GM12878 (cell line): ENCODE results near the gene ATXN1. TPM values are rescaled to one million over a fixed set of nuclear protein-coding genes. Genes with fewer than 3 reads are reported as not detected.
A peak's percentile ranks its signal among the peaks of the same experiment; 100 is the strongest.

ENCODE experiments used
- ATAC-seq: fragments of 200-7000 bp; cut with Tn5 transposase; 3 replicates; pipeline ENCODE4 v1.9.1; 2020; ENCODE audit warnings: mild to moderate bottlenecking, moderate library complexity
- BruUV-seq: library from RNA; stranded (reverse); fragments of 400-500 nt; replicated peaks from 2 replicates; lab custom pipeline; 2021; lab: Mats Ljungman, UMichigan
- CTCF ChIA-PET: fragments of 300-600 bp; sonication (Branson Sonifier 250); formaldehyde crosslinking; extraction: SDS; loops from one replicate; lab custom pipeline; 2021; ENCODE audit warnings: inconsistent platforms; lab: Yijun Ruan, JAX
- POLR2A ChIA-PET: fragments of 350-600 bp; formaldehyde crosslinking; extraction: SDS; loops from one replicate; lab custom pipeline; 2021; ENCODE audit warnings: inconsistent platforms; lab: Charles Lee
- RAD21 ChIA-PET: fragments of 300-600 bp; sonication (Branson Sonifier 250); formaldehyde crosslinking; loops from one replicate; lab custom pipeline; 2023; ENCODE audit warnings: antibody characterized with exemption; ENCODE audit not compliant: unreplicated experiment; lab: Charles Lee
- SMC1A ChIA-PET: fragments of 300-600 bp; sonication (Branson Sonifier 250); formaldehyde crosslinking; loops from one replicate; lab custom pipeline; 2023; ENCODE audit not compliant: unreplicated experiment, uncharacterized antibody; lab: Charles Lee
- DNase-seq: peaks from one replicate; pipeline ENCODE4 v3.0.0-alpha.2; 2011; ENCODE audit warnings: low read depth, low spot score
- FAIRE-seq: peaks from 3 replicates; lab custom pipeline; 2011; peaks lifted over from hg19 to GRCh38; lab: Jason Lieb, UNC
- H2AFZ ChIP-seq: 2 replicates; pipeline ENCODE4 v1.6.0; 2011; ENCODE audit warnings: low read depth, low read length, control low read depth; ENCODE audit not compliant: control insufficient read depth
- H3K27ac ChIP-seq: 2 replicates; pipeline ENCODE4 v1.5.1; 2011; ENCODE audit warnings: control low read depth; ENCODE audit not compliant: control insufficient read depth, insufficient read depth
- H3K27me3 ChIP-seq, 2 experiments: replicated peaks in 1 of 2; 2 replicates each; pipeline versions ENCODE4 v1.6.0 to v1.6.1; 2011; ENCODE audit warnings: low read length in 1 of 2; ENCODE audit not compliant: control insufficient read depth in 2 of 2, insufficient read depth in 2 of 2
- H3K36me3 ChIP-seq, 2 experiments: 2 replicates each; pipeline ENCODE4 v1.5.1; 2011; ENCODE audit warnings: low read length in 1 of 2; ENCODE audit not compliant: control insufficient read depth in 2 of 2, insufficient read depth in 2 of 2
- H3K4me1 ChIP-seq: 2 replicates; pipeline ENCODE4 v1.6.1; 2011; ENCODE audit warnings: mild to moderate bottlenecking, low read length, moderate library complexity, mixed read lengths; ENCODE audit not compliant: control insufficient read depth, insufficient read depth
- H3K4me2 ChIP-seq: 2 replicates; pipeline ENCODE4 v1.6.0; 2011; ENCODE audit warnings: control low read depth; ENCODE audit not compliant: control insufficient read depth, insufficient read depth
- H3K4me3 ChIP-seq: fragments of 200-600 bp; sonication (generic); 2 replicates; pipeline ENCODE4 v1.5.1; 2016
- H3K79me2 ChIP-seq: 2 replicates; pipeline ENCODE4 v1.6.0; 2011; ENCODE audit warnings: low read length; ENCODE audit not compliant: control insufficient read depth, insufficient read depth
- H3K9ac ChIP-seq: 2 replicates; pipeline ENCODE4 v1.8.0; 2011; ENCODE audit warnings: low read length, control low read depth, mixed read lengths; ENCODE audit not compliant: control insufficient read depth, insufficient read depth
- H3K9me3 ChIP-seq: replicated peaks from 3 replicates; pipeline ENCODE4 v1.5.1; 2011; ENCODE audit warnings: mild to moderate bottlenecking, low read length; ENCODE audit not compliant: control insufficient read depth, insufficient read depth
- H4K20me1 ChIP-seq: 2 replicates; pipeline ENCODE4 v1.6.0; 2011; ENCODE audit not compliant: control insufficient read depth, insufficient read depth
- BHLHE40 ChIP-seq, 2 experiments: fragments of 450-650 bp in 1 of 2; IDR thresholded peaks; 2 replicates each; pipeline ENCODE4 v1.6.1; 2011 to 2017; ENCODE audit warnings: low read depth in 2 of 2, borderline replicate concordance in 1 of 2, improper control_type of control experiment in 1 of 2, low read length in 1 of 2, mild to moderate bottlenecking in 1 of 2
- BRCA1 ChIP-seq: IDR thresholded peaks from 2 replicates; pipeline ENCODE4 v1.6.1; 2011; ENCODE audit warnings: low read depth, low read length, improper control_type of control experiment
- CREB1 ChIP-seq: IDR thresholded peaks from 2 replicates; pipeline ENCODE4 v1.6.1; 2012; ENCODE audit warnings: low read depth, mild to moderate bottlenecking, inconsistent platforms
- IRF3 ChIP-seq: fragments of 450-650 bp; IDR thresholded peaks from 2 replicates; pipeline ENCODE4 v1.6.1; 2014; ENCODE audit warnings: mild to moderate bottlenecking
- NKRF ChIP-seq: fragments of 450-650 bp; conservative IDR thresholded peaks from 2 replicates; pipeline ENCODE4 v1.6.1; 2017; ENCODE audit warnings: mild to moderate bottlenecking, moderate library complexity
- PAX8 ChIP-seq: fragments of 450-650 bp; IDR thresholded peaks from 2 replicates; pipeline ENCODE4 v1.6.1; 2017; ENCODE audit warnings: mild to moderate bottlenecking, moderate library complexity
- RAD21 ChIP-seq: IDR thresholded peaks from 2 replicates; pipeline ENCODE4 v1.6.1; 2011; ENCODE audit warnings: mild to moderate bottlenecking, low read depth, low read length, moderate library complexity; ENCODE audit not compliant: insufficient read depth
- RUNX3 ChIP-seq: IDR thresholded peaks from 2 replicates; pipeline ENCODE4 v1.6.1; 2012; ENCODE audit warnings: low read length, inconsistent platforms
- SMC3 ChIP-seq: IDR thresholded peaks from 2 replicates; pipeline ENCODE4 v1.6.1; 2011; ENCODE audit warnings: low read length, improper control_type of control experiment, borderline replicate concordance
- WGBS: methylation state at CpG from one replicate; pipeline ENCODE4 v1.1.6; 2016; ENCODE audit warnings: low lambda C conversion rate; ENCODE audit not compliant: insufficient replicate concordance, insufficient coverage; ENCODE audit errors: missing lambda C conversion rate; 5-methylcytosine and 5-hydroxymethylcytosine counted together
- in situ Hi-C: fragments of 300-500 bp; cut with MboI; formaldehyde crosslinking; loops from 9 replicates; pipeline ENCODE4 v1.14.3; 2018; ENCODE audit warnings: mixed read lengths
- intact Hi-C: fragments of 100-400 bp; cut with micrococcal nuclease; formaldehyde crosslinking; loops from one replicate; pipeline ENCODE4 v1.14.2; 2022; ENCODE audit not compliant: unreplicated experiment
- polyA plus RNA-seq, 11 experiments: library from polyadenylated mRNA; depleted of rRNA in 4 of 11; unstranded in 6 of 11; stranded (reverse) in 5 of 11; fragments of >200 nt; fragmentation: Nextera tagmentation in 4 of 11; fragmentation: Illumina TruSeq in 1 of 11; extraction: Ambion mirVana in 4 of 11; extraction: Trizol in 1 of 11; gene quantifications; 1 replicate in 1 of 11; 2 replicates in 10 of 11; pipeline versions ENCODE4 v1.2.1 to v1.2.3, GENCODE V29; 2011 to 2016; ENCODE audit warnings: inconsistent platforms in 2 of 11, missing spikeins in 2 of 11, low read depth in 1 of 11
- total RNA-seq, 4 experiments: library from RNA; depleted of rRNA in 3 of 4; stranded (reverse); fragments of >200 nt in 3 of 4; fragmentation: Illumina TruSeq in 1 of 4; extraction: Trizol in 1 of 4; gene quantifications; 2 replicates each; pipeline versions ENCODE4 v1.2.1 to v1.2.3, GENCODE V29; 2013 to 2021
- TF ChIP-seq, protein P1 (sequence below): IDR thresholded peaks from 2 replicates; pipeline ENCODE4 v1.6.1; 2012; ENCODE audit warnings: low read depth, low read length, improper control_type of control experiment

Gene ATXN1
- total and polyA plus RNA-seq, 10 of the 15 experiments (the other 5 are each of a cell fraction or from before 2014, with no cell fraction given) = 12.2 to 51.2 (median 20.5) TPM

GRCh38 chr6:16403831-16404230, 357.4 kb downstream of the ATXN1 start:
- Histone ChIP-seq H3K79me2 (no peaks in the 10 kb centered on the region), H3K4me1 (peaks cover 4% of the 10 kb centered on the region; the same call in 1 of the 2 replicates), H2AFZ (no peak overlapping the region), H3K27ac (no peak overlapping the region), H3K4me3 (no peak overlapping the region), H3K36me3 (peaks cover under 1 to 8% of the 10 kb centered on the region in 2 experiments; a peak in 3 of 4 replicates), H3K4me2 (no peak overlapping the region), H3K27me3 (no peaks in the 10 kb centered on the region)
- DNase-seq = no peak
- no TSS peak for BruUV-seq
- in situ Hi-C loops = no loop called here
- FAIRE-seq = no peak
- 63% methylated on average over 3 of the region's 3 CpGs for WGBS
- TF ChIP-seq SMC3 (peak; percentile 26; the same call in 1 of the 2 replicates), NKRF (no peak), RUNX3 (no peak), IRF3 (no peak), BRCA1 (no peak), PAX8 (no peak), BHLHE40 (IDR thresholded peaks at IDR 0.05; ENCODE audit: borderline replicate concordance in 1 of 2, low read depth in 2 of 2, low read length in 1 of 2) (no peak), CREB1 (no peak), RAD21 (peak; percentile 21; the same call in 1 of the 2 replicates)
- TF ChIP-seq, protein P1, sequence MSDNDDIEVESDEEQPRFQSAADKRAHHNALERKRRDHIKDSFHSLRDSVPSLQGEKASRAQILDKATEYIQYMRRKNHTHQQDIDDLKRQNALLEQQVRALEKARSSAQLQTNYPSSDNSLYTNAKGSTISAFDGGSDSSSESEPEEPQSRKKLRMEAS = no peak
- TF ChIP-seq, all 136 proteins: peak for 2
- SMC1A ChIA-PET = interaction anchor here (0.9 to 2.5 kb wide), 16 partner anchors 10 to 561 kb away, joined by 3 to 14 read pairs (median 4); no protein-coding TSS in a partner anchor
- RAD21 ChIA-PET = interaction anchor here (0.8 to 1.7 kb wide), 15 partner anchors 9 to 359 kb away, joined by 3 to 7 read pairs (median 3); partner anchors contain the start of gene ATXN1
- H4K20me1 ChIP-seq = no peaks in the 10 kb centered on the region
- POLR2A ChIA-PET = interaction anchor here (0.7 to 0.9 kb wide), 2 partner anchors 10 to 289 kb away, joined by 3 to 4 read pairs; no protein-coding TSS in a partner anchor
- CTCF ChIA-PET = interaction anchor here (0.7 to 3.3 kb wide), 20 partner anchors 9 to 649 kb away, joined by 3 to 21 read pairs (median 4); partner anchors contain the start of gene ATXN1
- H3K9ac ChIP-seq = no peak overlapping the region
- no peaks in the 10 kb centered on the region for H3K9me3 ChIP-seq
- intact Hi-C loops = no loop called here
- no peak for ATAC-seq
